ENCODE results near the gene IL36B. TPM values are rescaled to one million over a fixed set of nuclear protein-coding genes. Genes with fewer than 3 reads are reported as not detected.
"Not testable (repeated sequence)": the region's sequence is repeated elsewhere in the genome, so short reads cannot be mapped to it uniquely, and the experiment has no call there.

The IL36B gene
- total RNA-seq, 1 experiment from 2014 or later: not detected

GRCh38 chr2:113098041-113098440 is 45.4 kb upstream of the IL36B start:
- CTCF ChIA-PET: interaction anchor here (0.8 kb wide), 1 partner anchor 40 kb away, joined by 3 read pairs; no protein-coding TSS in a partner anchor
- intact Hi-C loops (cut with micrococcal nuclease; ENCODE audit: unreplicated experiment): no loop called here

DNA sequence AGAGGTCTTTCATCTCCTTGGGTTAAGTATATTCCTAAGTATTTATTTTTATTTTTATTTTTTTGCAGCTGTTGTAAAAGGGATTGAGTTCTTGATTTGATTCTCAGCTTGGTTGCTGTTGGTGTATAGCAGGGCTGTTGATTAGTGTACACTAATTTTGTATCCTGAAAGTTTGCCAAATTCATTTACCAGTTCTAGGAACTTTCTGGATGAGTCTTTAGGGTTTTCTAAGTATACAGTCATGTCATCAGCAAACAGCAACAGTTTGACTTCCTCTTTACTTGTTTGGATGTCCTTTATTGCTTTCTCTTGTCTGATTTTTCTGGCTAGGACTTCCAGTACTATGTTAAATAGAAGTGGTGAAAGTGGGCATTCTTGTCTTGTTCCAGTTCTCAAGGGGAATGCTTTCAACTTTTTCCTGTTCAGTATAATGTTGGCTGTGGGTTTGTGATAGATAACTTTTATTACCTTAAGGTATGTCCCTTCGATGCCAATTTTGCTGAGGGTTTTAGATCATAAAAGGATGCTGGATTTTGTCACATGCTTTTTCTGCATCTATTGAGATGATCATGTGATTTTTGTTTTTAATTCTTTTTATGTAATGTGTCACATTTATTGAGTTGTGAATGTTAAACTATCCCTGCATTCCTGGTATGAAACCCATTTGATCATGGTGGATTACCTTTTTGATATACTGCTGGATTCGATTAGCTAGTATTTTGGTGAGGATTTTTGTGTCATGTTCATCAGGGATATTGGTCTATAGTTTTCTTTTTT is 44.4 kb upstream of the IL36B start:
- H3K9me2 ChIP-seq (ENCODE audit: insufficient read depth); H3K36me3 ChIP-seq (ENCODE audit: low read depth); H4K20me1 ChIP-seq (ENCODE audit: insufficient read depth); CTCF ChIA-PET; H3K27me3 ChIP-seq (ENCODE audit: insufficient read depth, low read depth); H3K9me3 ChIP-seq (ENCODE audit: insufficient read depth, low read depth); intact Hi-C loops (cut with micrococcal nuclease; ENCODE audit: unreplicated experiment); H3K4me2 ChIP-seq; BruUV-seq (replicated peaks); H3K79me2 ChIP-seq (ENCODE audit: low read depth); H3K4me1 ChIP-seq (replicated peaks; ENCODE audit: insufficient read depth); H3K27ac ChIP-seq; H3K4me3 ChIP-seq; H2AFZ ChIP-seq; DNase-seq; H3F3A ChIP-seq (ENCODE audit: insufficient read depth, low read depth): not testable (repeated sequence)
- POLR2A ChIA-PET (ENCODE audit: unreplicated experiment): interaction anchor here (0.7 kb wide), 1 partner anchor 141 kb away, joined by 3 read pairs; no protein-coding TSS in a partner anchor

More at GRCh38 chr2:113098041-113098440, 45.4 kb upstream of the IL36B start:
- no peaks in the 10 kb centered on the region for H4K20me1 ChIP-seq (ENCODE audit: insufficient read depth)
- H3K9me2 ChIP-seq (ENCODE audit: insufficient read depth): no peaks in the 10 kb centered on the region
- no peaks in the 10 kb centered on the region for H3K4me1 ChIP-seq (replicated peaks; ENCODE audit: insufficient read depth)
- no peaks in the 10 kb centered on the region for H3K79me2 ChIP-seq (ENCODE audit: low read depth)
- H3K4me2 ChIP-seq: no peak overlapping the region
- TF ChIP-seq EZH2 (IDR thresholded peaks at IDR 0.05; ENCODE audit: low read depth) (no peak), CTCF (conservative IDR thresholded peaks at IDR 0.05) (no peak)
- no peak overlapping the region for H3K27ac ChIP-seq
- H2AFZ ChIP-seq: no peak overlapping the region
- no peak overlapping the region for H3K4me3 ChIP-seq
- no peaks in the 10 kb centered on the region for H3K36me3 ChIP-seq (ENCODE audit: low read depth)
- BruUV-seq (replicated peaks): no TSS peak
- no peaks in the 10 kb centered on the region for H3F3A ChIP-seq (ENCODE audit: insufficient read depth, low read depth)
- no peaks in the 10 kb centered on the region for H3K9me3 ChIP-seq (ENCODE audit: insufficient read depth, low read depth)
- H3K27me3 ChIP-seq (ENCODE audit: insufficient read depth, low read depth): no peaks in the 10 kb centered on the region
- POLR2A ChIA-PET (ENCODE audit: unreplicated experiment): no interaction called here
- DNase-seq: no peak

- DNase-seq; H3K27ac ChIP-seq; BruUV-seq (replicated peaks); H3F3A ChIP-seq (ENCODE audit: insufficient read depth, low read depth); H3K4me2 ChIP-seq; H3K9me2 ChIP-seq (ENCODE audit: insufficient read depth); H2AFZ ChIP-seq; CTCF ChIA-PET; H3K9me3 ChIP-seq (ENCODE audit: insufficient read depth, low read depth); intact Hi-C loops (cut with micrococcal nuclease; ENCODE audit: unreplicated experiment); POLR2A ChIA-PET (ENCODE audit: unreplicated experiment); H3K4me3 ChIP-seq; H4K20me1 ChIP-seq (ENCODE audit: insufficient read depth); H3K36me3 ChIP-seq (ENCODE audit: low read depth); H3K27me3 ChIP-seq (ENCODE audit: insufficient read depth, low read depth); H3K4me1 ChIP-seq (replicated peaks; ENCODE audit: insufficient read depth); H3K79me2 ChIP-seq (ENCODE audit: low read depth): not testable (repeated sequence)
Measured at GRCh38 chr2:113096306-113096705, 43.6 kb upstream of the IL36B start.

DNA sequence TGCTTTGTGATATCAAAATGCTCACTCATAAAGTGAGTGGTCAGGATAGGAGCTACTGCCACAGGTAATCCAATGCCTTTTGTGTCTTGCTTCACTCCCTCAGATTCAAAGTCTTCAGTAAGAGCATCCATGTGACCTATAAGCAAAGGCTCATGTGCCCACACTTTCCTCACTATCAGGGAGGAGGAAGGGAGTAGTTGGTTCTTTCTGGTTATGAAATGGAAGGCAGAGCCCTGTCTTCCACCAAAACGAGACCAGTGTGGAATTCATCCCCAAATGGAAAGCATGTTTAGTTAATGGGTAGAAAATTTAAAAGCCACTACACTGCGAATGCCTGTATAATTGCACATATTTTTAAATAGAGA is 40.9 kb upstream of the IL36B start:
- Histone ChIP-seq H3K79me2 (ENCODE audit: low read depth) (no peaks in the 10 kb centered on the region), H3K4me3 (no peak overlapping the region), H3K27me3 (ENCODE audit: insufficient read depth, low read depth) (no peaks in the 10 kb centered on the region), H4K20me1 (ENCODE audit: insufficient read depth) (no peaks in the 10 kb centered on the region), H3K9me2 (ENCODE audit: insufficient read depth) (no peaks in the 10 kb centered on the region), H2AFZ (no peak overlapping the region), H3K27ac (no peak overlapping the region), H3K36me3 (ENCODE audit: low read depth) (no peaks in the 10 kb centered on the region), H3K9me3 (ENCODE audit: insufficient read depth, low read depth) (no peaks in the 10 kb centered on the region), H3F3A (ENCODE audit: insufficient read depth, low read depth) (no peaks in the 10 kb centered on the region), H3K4me1 (replicated peaks; ENCODE audit: insufficient read depth) (no peaks in the 10 kb centered on the region), H3K4me2 (no peak overlapping the region)
- no peak for DNase-seq
- no TSS peak for BruUV-seq (replicated peaks)
- TF ChIP-seq EZH2 (IDR thresholded peaks at IDR 0.05; ENCODE audit: low read depth) (no peak), CTCF (conservative IDR thresholded peaks at IDR 0.05) (no peak)
- ChIA-PET POLR2A (ENCODE audit: unreplicated experiment) (no interaction called here), CTCF (no interaction called here)
- intact Hi-C loops (cut with micrococcal nuclease; ENCODE audit: unreplicated experiment): no loop called here
